SJSA1 (cell line): ENCODE data around the gene SKP1. TPM values are rescaled to one million over a fixed set of nuclear protein-coding genes. Genes with fewer than 3 reads are reported as not detected.

Source experiments
- DNase-seq, 2 experiments: peaks; one replicate each; pipeline ENCODE4 v3.0.0-alpha.2; 2015 to 2020; ENCODE audit warnings: low spot score in 2 of 2, low read depth in 1 of 2
- H3K27ac ChIP-seq: fragments of 250-450 bp; sonication (Bioruptor Pico); 2 replicates; pipeline ENCODE4 v1.5.1; 2020; ENCODE audit warnings: mild to moderate bottlenecking, moderate library complexity
- H3K27me3 ChIP-seq: fragments of 250-450 bp; sonication (Bioruptor Pico); replicated peaks from 2 replicates; pipeline ENCODE4 v1.5.1; 2020; ENCODE audit warnings: mild to moderate bottlenecking, moderate library complexity
- H3K36me3 ChIP-seq: fragments of 250-450 bp; sonication (Bioruptor Pico); 2 replicates; pipeline ENCODE4 v1.5.1; 2020; ENCODE audit warnings: mild to moderate bottlenecking
- H3K4me1 ChIP-seq: fragments of 250-450 bp; sonication (Bioruptor Pico); replicated peaks from 2 replicates; pipeline ENCODE4 v1.6.1; 2021; ENCODE audit warnings: mild to moderate bottlenecking
- H3K4me3 ChIP-seq: fragments of 250-450 bp; sonication (Bioruptor Pico); 2 replicates; pipeline ENCODE4 v1.5.1; 2020; ENCODE audit warnings: mild to moderate bottlenecking
- H3K9me3 ChIP-seq: fragments of 250-450 bp; sonication (Bioruptor Pico); replicated peaks from 2 replicates; pipeline ENCODE4 v1.5.1; 2020; ENCODE audit warnings: mild to moderate bottlenecking
- total RNA-seq: library from RNA; depleted of rRNA; stranded (reverse); fragments of >200 nt; shearing (Covaris generic); gene quantifications from 2 replicates; pipeline ENCODE4 v1.2.3, GENCODE V29; 2014

SKP1 gene
- total RNA-seq, 1 experiment from 2014 or later: 636 TPM

- Histone ChIP-seq H3K4me3 (no peak overlapping the region), H3K9me3 (no peaks in the 10 kb centered on the region), H3K27me3 (no peaks in the 10 kb centered on the region), H3K36me3 (peaks cover 79% of the 10 kb centered on the region), H3K4me1 (peaks cover 61% of the 10 kb centered on the region), H3K27ac (peak overlapping the region; percentile 75)
- peak in 1 of 2 experiments; percentile 94 for DNase-seq
Observed at GRCh38 chr5:134124289-134125038, 52.3 kb downstream of the SKP1 start.

GRCh38 chr5:134123360-134123759 lies 53.4 kb downstream of the SKP1 start:
- Histone ChIP-seq H3K4me3 (no peak overlapping the region), H3K4me1 (peaks cover 60% of the 10 kb centered on the region), H3K36me3 (peaks cover 79% of the 10 kb centered on the region), H3K27me3 (no peaks in the 10 kb centered on the region), H3K27ac (peak overlapping the region; percentile 75), H3K9me3 (no peaks in the 10 kb centered on the region)
- DNase-seq: no peak

- Histone ChIP-seq H3K27ac (no peak overlapping the region), H3K36me3 (peaks cover 79% of the 10 kb centered on the region), H3K4me3 (no peak overlapping the region), H3K27me3 (no peaks in the 10 kb centered on the region), H3K9me3 (no peaks in the 10 kb centered on the region), H3K4me1 (peaks cover 52% of the 10 kb centered on the region)
- no peak for DNase-seq
Observed at GRCh38 chr5:134122530-134122929, 54.2 kb downstream of the SKP1 start.

- DNase-seq: no peak
- Histone ChIP-seq H3K9me3 (no peaks in the 10 kb centered on the region), H3K4me1 (peaks cover 44% of the 10 kb centered on the region), H3K27me3 (no peaks in the 10 kb centered on the region), H3K27ac (no peak overlapping the region), H3K4me3 (no peak overlapping the region), H3K36me3 (peaks cover 84% of the 10 kb centered on the region)
Observed at GRCh38 chr5:134120386-134121138, 56.2 kb downstream of the SKP1 start.

GRCh38 chr5:134119720-134120119 lies 57.0 kb downstream of the SKP1 start:
- peaks cover 40% of the 10 kb centered on the region for H3K4me1 ChIP-seq
- no peak for DNase-seq

GRCh38 chr5:134118212-134118835 lies 58.4 kb downstream of the SKP1 start:
- H3K36me3 ChIP-seq: peaks cover 77% of the 10 kb centered on the region
- H3K27ac ChIP-seq: no peak overlapping the region
- no peaks in the 10 kb centered on the region for H3K9me3 ChIP-seq
- no peaks in the 10 kb centered on the region for H3K27me3 ChIP-seq
- H3K4me3 ChIP-seq: no peak overlapping the region
- DNase-seq: no peak
- peaks cover 35% of the 10 kb centered on the region for H3K4me1 ChIP-seq

More at GRCh38 chr5:134119720-134120119, 57.0 kb downstream of the SKP1 start:
- H3K27ac ChIP-seq: no peak overlapping the region
- H3K27me3 ChIP-seq: no peaks in the 10 kb centered on the region
- no peak overlapping the region for H3K4me3 ChIP-seq
- H3K36me3 ChIP-seq: peaks cover 85% of the 10 kb centered on the region
- no peaks in the 10 kb centered on the region for H3K9me3 ChIP-seq

GRCh38 chr5:134116789-134117761 lies 59.7 kb downstream of the SKP1 start:
- Histone ChIP-seq H3K4me1 (peaks cover 34% of the 10 kb centered on the region), H3K27ac (no peak overlapping the region), H3K36me3 (peaks cover 65% of the 10 kb centered on the region), H3K4me3 (no peak overlapping the region), H3K27me3 (no peaks in the 10 kb centered on the region), H3K9me3 (no peaks in the 10 kb centered on the region)
- DNase-seq: no peak

GRCh38 chr5:134116286-134116685 lies 60.5 kb downstream of the SKP1 start:
- Histone ChIP-seq H3K36me3 (peaks cover 59% of the 10 kb centered on the region), H3K4me3 (peak overlapping the region; percentile 68), H3K9me3 (no peaks in the 10 kb centered on the region), H3K27ac (no peak overlapping the region), H3K4me1 (peaks cover 42% of the 10 kb centered on the region), H3K27me3 (no peaks in the 10 kb centered on the region)
- DNase-seq: no peak

GRCh38 chr5:134115806-134116175 lies 61.0 kb downstream of the SKP1 start:
- Histone ChIP-seq H3K27me3 (no peaks in the 10 kb centered on the region), H3K4me3 (peak overlapping the region; percentile 68), H3K9me3 (no peaks in the 10 kb centered on the region), H3K4me1 (peaks cover 47% of the 10 kb centered on the region), H3K36me3 (peaks cover 56% of the 10 kb centered on the region), H3K27ac (no peak overlapping the region)
- no peak for DNase-seq

GRCh38 chr5:134114886-134115805 lies 61.6 kb downstream of the SKP1 start:
- Histone ChIP-seq H3K9me3 (no peaks in the 10 kb centered on the region), H3K27ac (no peak overlapping the region), H3K4me3 (peak overlapping the region; percentile 68), H3K36me3 (peaks cover 49% of the 10 kb centered on the region), H3K4me1 (peaks cover 48% of the 10 kb centered on the region), H3K27me3 (no peaks in the 10 kb centered on the region)
- peak; percentile 58 to 69 for DNase-seq

- H3K9me3 ChIP-seq: no peaks in the 10 kb centered on the region
- no peaks in the 10 kb centered on the region for H3K27me3 ChIP-seq
- peaks cover 40% of the 10 kb centered on the region for H3K36me3 ChIP-seq
- peak; percentile 85 to 86 for DNase-seq
- peak within 1 kb of the TSS; percentile 23 for H3K27ac ChIP-seq
- peak within 1 kb of the TSS; percentile 68 for H3K4me3 ChIP-seq
- H3K4me1 ChIP-seq: peaks cover 48% of the 10 kb centered on the region
Observed at GRCh38 chr5:134113902-134114875, 62.6 kb downstream of the SKP1 start, which contains the start of gene TCF7. TCF7 (plus strand) TSS chr5:134114681; CDS start chr5:134114907, 226 bp downstream.
